ENCODE data around the gene UPK2. TPM values are rescaled to one million over a fixed set of nuclear protein-coding genes. Genes with fewer than 3 reads are reported as not detected.
A peak's percentile ranks its signal among the peaks of the same experiment; 100 is the strongest.

Gene UPK2
- not detected for total RNA-seq
- long read RNA-seq, result 0 reads

GRCh38 chr11:118956094-118956846, at the start of gene UPK2:
Gene UPK2, plus strand, starts transcription at chr11:118956298. Its CDS starts 53 bp downstream, at chr11:118956351.
- peak; percentile 94 for DNase-seq (ENCODE audit: low spot score)

GRCh38 chr11:118907051-118908042, 48.8 kb upstream of the UPK2 start:
- no peak for DNase-seq (ENCODE audit: low spot score)

- DNase-seq (ENCODE audit: low spot score), result no peak
These were observed 47.8 kb upstream of the UPK2 start for GRCh38 chr11:118908264-118908663.

- DNase-seq (ENCODE audit: low spot score), result no peak
These were observed 47.0 kb upstream of the UPK2 start for GRCh38 chr11:118908901-118909618.

- no peak for DNase-seq (ENCODE audit: low spot score)
These were observed 46.3 kb upstream of the UPK2 start for GRCh38 chr11:118909619-118910308.

GRCh38 chr11:118910309-118911112, 45.6 kb upstream of the UPK2 start:
- no peak for DNase-seq (ENCODE audit: low spot score)

- DNase-seq (ENCODE audit: low spot score), result no peak
These were observed 44.8 kb upstream of the UPK2 start for GRCh38 chr11:118911113-118911879.

GRCh38 chr11:118911880-118912741, 44.0 kb upstream of the UPK2 start:
- DNase-seq (ENCODE audit: low spot score), result no peak

- no peak for DNase-seq (ENCODE audit: low spot score)
These were observed 43.2 kb upstream of the UPK2 start for GRCh38 chr11:118912742-118913410.

GRCh38 chr11:118913411-118914125, 42.5 kb upstream of the UPK2 start:
- no peak for DNase-seq (ENCODE audit: low spot score)

- no peak for DNase-seq (ENCODE audit: low spot score)
These were observed 41.8 kb upstream of the UPK2 start for GRCh38 chr11:118914178-118914918.

- no peak for DNase-seq (ENCODE audit: low spot score)
These were observed 41.1 kb upstream of the UPK2 start for GRCh38 chr11:118914987-118915386.

- no peak for DNase-seq (ENCODE audit: low spot score)
These were observed 40.7 kb upstream of the UPK2 start for GRCh38 chr11:118915396-118915795.

- DNase-seq (ENCODE audit: low spot score), result no peak
These were observed 39.9 kb upstream of the UPK2 start for GRCh38 chr11:118915941-118916841.

- DNase-seq (ENCODE audit: low spot score), result no peak
These were observed 39.2 kb upstream of the UPK2 start for GRCh38 chr11:118916842-118917388.

All from mesenteric fat pad (tissue), 1 donor.